ENCODE measurements around the gene GABRB1.
"Not testable (repeated sequence)": the region's sequence is repeated elsewhere in the genome, so short reads cannot be mapped to it uniquely, and the experiment has no call there.

The GABRB1 gene

GRCh38 chr4:47278631-47279030, 247.3 kb downstream of the GABRB1 start:
- H3K36me3 ChIP-seq (ENCODE audit: control insufficient read depth in 2 of 2, insufficient read depth in 1 of 2, low read length in 2 of 2) = no peaks in the 10 kb centered on the region
- no peaks in the 10 kb centered on the region for H3K9me3 ChIP-seq (ENCODE audit: control insufficient read depth, insufficient read depth, low read depth, low read length)
- TF ChIP-seq ZNF791 (tag by site-specific recombination; IDR thresholded peaks at IDR 0.05) (no peak), ZNF239 (tag by site-specific recombination; IDR thresholded peaks at IDR 0.05) (no peak), PRDM1 (tag by site-specific recombination; IDR thresholded peaks at IDR 0.05) (no peak), ZNF514 (tag by site-specific recombination; IDR thresholded peaks at IDR 0.05) (no peak), ZNF658 (tag by site-specific recombination; IDR thresholded peaks at IDR 0.05) (no peak), ZNF654 (tag by site-specific recombination; IDR thresholded peaks at IDR 0.05; ENCODE audit: low read depth) (no peak), ZNF211 (tag by site-specific recombination; IDR thresholded peaks at IDR 0.05; ENCODE audit: low read depth) (no peak), ZNF596 (tag by site-specific recombination; IDR thresholded peaks at IDR 0.05) (no peak), MZF1 (tag by site-specific recombination; IDR thresholded peaks at IDR 0.05; ENCODE audit: borderline replicate concordance) (no peak), ZNF112 (tag by site-specific recombination; IDR thresholded peaks at IDR 0.05) (no peak), IKZF3 (tag by site-specific recombination; IDR thresholded peaks at IDR 0.05) (no peak), GLI4 (tag by site-specific recombination; IDR thresholded peaks at IDR 0.05) (no peak), ZNF561 (tag by site-specific recombination; IDR thresholded peaks at IDR 0.05; ENCODE audit: borderline replicate concordance) (no peak), ZNF174 (tag by site-specific recombination; IDR thresholded peaks at IDR 0.05) (no peak), ZNF274 (IDR thresholded peaks at IDR 0.05; ENCODE audit: low read length) (no peak), ZNF274 (tag by site-specific recombination; IDR thresholded peaks at IDR 0.05; ENCODE audit: borderline replicate concordance) (no peak), ZNF416 (tag by site-specific recombination; IDR thresholded peaks at IDR 0.05) (no peak)
- ChIA-PET POLR2A (no interaction called here), CTCF (no interaction called here)
- no peaks in the 10 kb centered on the region for H3K4me1 ChIP-seq (ENCODE audit: control insufficient read depth, insufficient read depth, low read length)
- no peak overlapping the region for H3K27ac ChIP-seq (ENCODE audit: extremely low read depth, low read depth, low read length)
- no peak overlapping the region for H3K4me3 ChIP-seq (ENCODE audit: low read depth, low read length)

GRCh38 chr4:47287735-47288134, 256.4 kb downstream of the GABRB1 start:
- POLR2A ChIA-PET = no interaction called here

GRCh38 chr4:47289805-47290204, 258.4 kb downstream of the GABRB1 start:
- Histone ChIP-seq H3K9me3 (ENCODE audit: control insufficient read depth, insufficient read depth, low read depth, low read length) (no peaks in the 10 kb centered on the region), H3K27ac (ENCODE audit: extremely low read depth, low read depth, low read length) (no peak overlapping the region), H3K4me1 (ENCODE audit: control insufficient read depth, insufficient read depth, low read length) (no peaks in the 10 kb centered on the region), H3K4me3 (ENCODE audit: low read depth, low read length) (no peak overlapping the region), H3K36me3 (ENCODE audit: control insufficient read depth in 2 of 2, insufficient read depth in 1 of 2, low read length in 2 of 2) (no peaks in the 10 kb centered on the region)
- no peak for TF ChIP-seq ZBTB20 (tag by site-specific recombination; IDR thresholded peaks at IDR 0.05)
- ChIA-PET CTCF (interaction anchor here (0.7 kb wide), 1 partner anchor 56 kb away, joined by 3 read pairs; no protein-coding TSS in a partner anchor), POLR2A (no interaction called here)

More at GRCh38 chr4:47287735-47288134, 256.4 kb downstream of the GABRB1 start:
- no peak overlapping the region for H3K4me3 ChIP-seq (ENCODE audit: low read depth, low read length)
- TF ChIP-seq ZNF660 (tag by site-specific recombination; IDR thresholded peaks at IDR 0.05) = no peak
- TF ChIP-seq ZNF571 (tag by site-specific recombination; IDR thresholded peaks at IDR 0.05) = no peak
- peak; percentile 72 for TF ChIP-seq SETDB1 (IDR thresholded peaks at IDR 0.05; ENCODE audit: insufficient read length, low read length)
- no peak for TF ChIP-seq ZFP37 (tag by site-specific recombination; IDR thresholded peaks at IDR 0.05)
- no peaks in the 10 kb centered on the region for H3K9me3 ChIP-seq (ENCODE audit: control insufficient read depth, insufficient read depth, low read depth, low read length)
- H3K36me3 ChIP-seq (ENCODE audit: control insufficient read depth in 2 of 2, insufficient read depth in 1 of 2, low read length in 2 of 2) = no peaks in the 10 kb centered on the region
- CTCF ChIA-PET = no interaction called here
- no peak overlapping the region for H3K27ac ChIP-seq (ENCODE audit: extremely low read depth, low read depth, low read length)
- no peaks in the 10 kb centered on the region for H3K4me1 ChIP-seq (ENCODE audit: control insufficient read depth, insufficient read depth, low read length)

GRCh38 chr4:47290873-47291272, 259.5 kb downstream of the GABRB1 start:
- CTCF ChIA-PET; H3K9me3 ChIP-seq (ENCODE audit: control insufficient read depth, insufficient read depth, low read depth, low read length); H3K4me3 ChIP-seq (ENCODE audit: low read depth, low read length); H3K27ac ChIP-seq (ENCODE audit: extremely low read depth, low read depth, low read length); H3K36me3 ChIP-seq (ENCODE audit: control insufficient read depth in 2 of 2, insufficient read depth in 1 of 2, low read length in 2 of 2); H3K4me1 ChIP-seq (ENCODE audit: control insufficient read depth, insufficient read depth, low read length); POLR2A ChIA-PET: not testable (repeated sequence)
